Measurements from ENCODE around the gene TRNP1.
"Not testable (repeated sequence)": the region's sequence is repeated elsewhere in the genome, so short reads cannot be mapped to it uniquely, and the experiment has no call there.

The TRNP1 gene

DNA sequence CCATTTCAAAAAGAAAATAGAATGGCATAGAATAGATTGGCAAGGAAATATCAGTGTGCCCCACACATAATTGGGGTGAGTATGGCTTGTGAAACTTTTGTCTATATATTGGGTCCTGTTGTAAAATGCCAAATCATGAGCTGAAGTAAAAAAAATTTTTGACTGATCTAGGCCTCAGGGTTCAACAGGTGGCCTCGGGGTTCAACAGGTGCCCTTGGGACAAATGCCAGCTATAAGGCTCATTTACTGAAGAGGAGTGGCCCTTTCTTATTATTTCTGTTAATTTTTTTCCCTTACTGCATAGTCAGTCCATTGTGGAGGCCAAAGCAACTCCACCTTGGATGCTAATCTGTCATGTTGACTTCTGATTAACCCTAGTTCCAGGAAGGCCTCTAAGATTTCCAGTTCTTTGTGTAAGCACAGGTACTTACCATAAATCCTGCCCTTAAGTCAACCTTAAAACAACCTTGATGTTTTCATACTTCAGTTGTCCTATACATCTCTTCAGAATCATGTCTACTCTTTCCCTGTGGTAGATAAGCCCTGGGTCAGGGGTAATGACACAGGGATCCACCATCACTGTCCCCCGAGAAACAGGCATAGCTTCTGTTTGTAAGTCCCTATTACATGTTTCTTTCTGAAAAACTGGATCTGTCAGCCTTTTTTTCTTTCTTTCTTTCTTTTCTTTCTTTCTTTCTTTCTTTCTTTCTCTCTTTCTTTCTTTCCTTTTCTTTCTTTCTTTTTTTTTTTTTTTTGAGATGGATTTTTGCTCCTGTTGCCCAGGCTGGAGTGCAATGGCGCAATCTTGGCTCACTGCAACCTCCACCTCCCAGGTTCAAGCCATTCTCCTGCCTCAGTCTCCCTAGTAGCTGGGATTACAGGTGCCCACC, 16.6 kb upstream of the TRNP1 start:
- no peak for FAIRE-seq

- no peak for FAIRE-seq
Measured at GRCh38 chr1:26978901-26979300, 14.6 kb upstream of the TRNP1 start.

GRCh38 chr1:26981146-26981846, 12.2 kb upstream of the TRNP1 start:
- no peak for FAIRE-seq

- no peak for FAIRE-seq
Measured at GRCh38 chr1:26983863-26984262, 9.6 kb upstream of the TRNP1 start.

- no peak for FAIRE-seq
Measured at GRCh38 chr1:26984291-26984690, 9.2 kb upstream of the TRNP1 start.

DNA sequence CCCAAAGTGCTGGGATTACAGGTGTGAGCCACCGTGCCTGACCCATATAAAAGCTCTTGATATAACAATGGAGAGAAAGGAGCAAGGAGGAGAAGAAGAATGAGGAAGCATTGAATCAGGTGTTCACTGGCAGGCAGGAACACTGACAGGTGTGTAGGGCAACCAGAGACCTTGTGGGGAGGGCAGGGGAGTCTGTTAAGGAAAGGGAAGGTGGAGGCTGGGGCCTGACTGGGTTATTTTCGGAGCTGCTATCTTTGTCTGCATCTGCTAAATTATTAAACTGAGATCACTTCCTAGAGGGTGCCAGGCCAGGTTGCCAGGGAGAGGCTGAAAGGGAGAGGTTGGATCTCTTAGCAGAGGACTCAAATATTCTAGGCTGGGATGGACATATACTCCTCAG, 6.8 kb upstream of the TRNP1 start:
- peak; percentile 64 for FAIRE-seq

- not testable (repeated sequence) for FAIRE-seq
Measured at GRCh38 chr1:26989403-26990109, 3.9 kb upstream of the TRNP1 start.

DNA sequence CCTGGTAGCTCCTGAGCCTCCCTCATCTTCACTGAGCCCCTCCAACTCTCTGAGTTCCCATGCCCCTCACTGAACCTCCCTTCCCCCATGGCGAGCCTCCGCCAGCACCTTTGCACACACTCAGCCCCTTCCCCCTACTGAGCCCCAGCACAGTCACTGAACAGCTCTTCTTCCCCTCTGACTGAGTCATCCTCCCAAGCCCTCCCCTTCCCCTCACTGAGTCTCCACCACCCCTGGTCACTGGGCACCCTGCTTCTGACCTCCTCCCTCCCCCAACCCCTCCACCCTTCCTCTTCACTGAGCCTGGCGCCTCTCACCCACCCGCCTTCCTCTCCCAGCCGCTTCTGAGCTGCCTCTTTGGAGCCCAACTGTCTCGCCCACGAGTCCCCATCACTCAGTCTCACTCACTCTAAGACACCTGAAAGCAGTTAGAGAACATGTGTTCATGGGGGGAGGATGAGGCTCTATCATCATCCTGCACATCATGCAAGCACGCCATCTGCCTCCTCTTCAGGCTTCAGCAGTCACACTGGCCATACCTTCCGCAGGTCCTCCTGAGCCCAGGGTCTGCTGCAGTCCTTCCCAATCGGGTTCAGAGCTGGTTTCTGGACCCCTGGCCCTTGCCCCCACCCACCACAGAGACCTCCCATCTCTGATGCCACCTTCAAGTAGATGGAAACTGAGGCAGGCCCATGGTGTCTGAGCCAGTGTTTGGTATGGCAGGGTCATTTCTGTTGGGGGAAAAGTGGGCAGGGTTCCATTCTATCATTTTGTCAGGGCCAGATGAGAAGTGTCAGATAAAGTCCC, 2.0 kb upstream of the TRNP1 start:
- FAIRE-seq = no peak

- no peak for FAIRE-seq
Measured at GRCh38 chr1:26994020-26994786, 711 bp downstream of the TRNP1 start.

DNA sequence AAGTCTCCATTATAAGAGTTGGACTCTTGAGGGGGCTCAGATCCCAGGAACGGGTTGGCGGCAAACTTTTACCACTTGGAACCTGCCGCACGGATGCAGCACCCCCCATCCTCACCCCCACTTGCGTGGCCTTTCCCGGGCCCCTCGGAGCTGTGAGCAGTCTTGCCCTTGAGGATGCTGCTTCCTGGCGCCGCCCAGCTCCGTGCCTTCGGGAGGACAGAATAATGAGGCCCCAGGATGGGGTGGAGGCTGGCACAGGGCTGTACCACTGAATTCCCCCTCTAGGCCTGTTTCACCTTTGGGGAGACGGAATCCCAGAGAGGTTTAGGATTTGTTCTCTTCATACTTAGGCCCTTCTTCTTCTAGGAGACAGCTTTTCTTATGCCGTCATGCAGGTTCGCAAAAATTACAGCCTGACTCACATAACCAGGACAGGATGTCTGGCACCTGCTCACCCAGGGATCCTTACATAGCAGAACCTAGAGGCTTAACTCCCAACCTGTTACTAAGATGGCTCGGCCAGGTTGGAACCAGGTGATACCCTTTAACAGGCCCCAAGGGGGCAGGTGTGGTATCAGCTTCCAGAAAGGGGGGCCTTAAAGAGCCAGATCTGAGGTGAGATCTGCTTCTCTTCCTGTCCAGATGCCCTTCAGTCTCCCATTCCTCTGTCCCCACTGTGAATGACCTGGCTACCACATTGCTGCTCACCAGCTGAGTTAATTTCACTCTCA, 1.5 kb downstream of the TRNP1 start:
- FAIRE-seq = peak; percentile 27

DNA sequence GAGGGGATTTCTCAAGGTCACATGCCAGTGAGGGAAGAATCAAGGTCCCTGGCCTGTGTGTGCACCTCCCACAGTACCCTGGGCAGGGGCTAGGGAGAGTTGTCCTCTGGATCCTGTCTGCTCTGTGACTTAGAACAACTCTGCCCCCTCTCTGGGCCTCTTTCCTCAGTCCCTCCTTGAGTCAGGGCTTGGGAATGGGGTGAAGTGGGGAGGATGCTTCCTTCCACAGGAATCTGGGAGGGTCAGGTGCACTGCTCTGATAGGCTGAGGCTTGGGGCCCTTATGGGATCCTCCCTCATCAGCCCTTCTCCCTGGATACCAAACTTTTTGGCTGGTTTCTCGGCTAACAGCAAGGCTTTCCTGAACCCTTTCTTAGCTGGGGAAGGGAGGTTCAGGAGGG, 2.5 kb downstream of the TRNP1 start:
- no peak for FAIRE-seq

DNA sequence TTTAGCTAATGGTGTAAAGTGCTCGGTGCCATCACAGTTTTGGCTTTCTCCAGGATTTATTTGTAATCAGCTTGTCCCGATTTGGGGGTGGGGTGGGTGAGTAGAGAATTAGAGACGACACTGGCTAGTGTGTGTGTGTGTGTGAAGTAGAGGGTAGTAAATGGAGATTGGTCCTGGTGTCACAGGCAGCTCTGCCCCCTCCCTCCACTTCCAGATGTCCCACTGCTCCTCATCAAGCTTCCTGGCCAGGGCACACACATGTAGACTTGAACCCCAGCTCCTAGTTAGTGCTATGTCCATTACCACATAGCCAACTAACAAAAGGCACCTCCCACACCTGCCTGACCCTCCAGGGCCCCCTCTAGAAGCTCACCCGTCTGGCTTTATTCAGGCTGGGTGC, 3.2 kb downstream of the TRNP1 start:
- no peak for FAIRE-seq

DNA sequence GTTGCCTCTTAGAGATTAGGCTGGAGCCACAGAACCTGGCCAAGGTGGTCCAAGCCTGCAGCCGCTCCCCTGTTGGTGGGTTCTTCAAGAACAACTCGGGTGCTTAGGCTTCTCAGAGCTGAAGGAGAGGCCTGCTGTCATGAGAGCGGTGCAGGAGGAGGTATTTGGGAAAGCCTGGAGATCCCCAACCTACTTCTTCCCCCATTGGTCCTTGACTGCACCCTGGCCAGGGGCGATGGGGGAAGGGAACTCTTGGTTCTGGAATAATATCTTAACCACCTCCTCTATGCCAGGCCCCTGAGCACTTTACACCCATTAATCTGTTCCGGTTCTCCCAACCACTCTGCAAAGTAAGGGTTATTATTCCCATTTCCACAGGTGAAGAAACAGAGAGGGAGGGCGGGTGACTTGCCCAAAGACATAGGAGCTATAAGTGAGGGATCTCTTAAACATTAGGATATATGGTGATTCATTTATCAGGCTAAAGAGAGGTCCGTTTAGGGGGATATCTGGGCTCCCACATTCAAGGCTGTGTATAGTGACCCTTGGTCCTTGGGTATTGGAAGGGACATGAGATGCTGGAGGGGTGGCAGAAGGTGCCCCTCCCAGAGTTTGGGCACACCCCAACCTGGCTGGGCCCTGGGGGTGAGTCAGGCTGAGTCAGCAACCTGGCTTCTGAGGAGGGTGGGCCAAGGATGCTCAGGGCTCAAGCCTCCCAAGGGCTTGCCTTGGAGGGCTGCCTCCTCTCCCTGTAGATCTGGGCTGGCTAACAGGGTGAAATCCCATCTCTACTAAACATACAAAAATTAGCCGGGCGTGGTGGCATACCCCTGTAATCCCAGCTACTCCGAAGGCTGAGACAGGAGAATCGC, 5.2 kb downstream of the TRNP1 start:
- FAIRE-seq = no peak

DNA sequence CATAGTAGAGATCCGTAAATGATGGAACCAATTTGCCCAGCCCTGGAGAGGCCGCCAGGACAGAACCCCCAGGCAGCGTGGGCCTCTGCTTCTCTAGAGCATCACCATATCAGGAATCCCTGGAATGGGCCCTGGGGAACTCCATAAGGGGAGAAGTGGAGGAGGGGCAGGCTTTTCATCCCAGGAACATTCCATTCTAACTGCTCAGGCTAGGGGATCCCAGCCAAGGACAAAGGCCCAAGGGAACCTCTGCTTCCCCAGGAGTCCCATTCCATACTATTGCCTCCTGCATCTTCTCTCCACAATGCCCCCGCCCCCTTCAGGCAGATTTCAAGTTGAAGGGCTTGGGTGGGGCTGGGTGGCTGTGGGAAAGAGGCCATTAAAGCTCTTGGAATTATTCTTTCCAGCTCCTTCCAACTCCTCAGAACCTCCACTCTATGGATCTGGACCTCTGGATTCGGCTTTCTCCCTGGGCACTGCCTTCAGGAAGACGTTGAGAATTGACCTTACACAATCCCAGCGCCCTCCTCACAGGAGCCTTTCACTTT, 6.0 kb downstream of the TRNP1 start:
- no peak for FAIRE-seq

DNA sequence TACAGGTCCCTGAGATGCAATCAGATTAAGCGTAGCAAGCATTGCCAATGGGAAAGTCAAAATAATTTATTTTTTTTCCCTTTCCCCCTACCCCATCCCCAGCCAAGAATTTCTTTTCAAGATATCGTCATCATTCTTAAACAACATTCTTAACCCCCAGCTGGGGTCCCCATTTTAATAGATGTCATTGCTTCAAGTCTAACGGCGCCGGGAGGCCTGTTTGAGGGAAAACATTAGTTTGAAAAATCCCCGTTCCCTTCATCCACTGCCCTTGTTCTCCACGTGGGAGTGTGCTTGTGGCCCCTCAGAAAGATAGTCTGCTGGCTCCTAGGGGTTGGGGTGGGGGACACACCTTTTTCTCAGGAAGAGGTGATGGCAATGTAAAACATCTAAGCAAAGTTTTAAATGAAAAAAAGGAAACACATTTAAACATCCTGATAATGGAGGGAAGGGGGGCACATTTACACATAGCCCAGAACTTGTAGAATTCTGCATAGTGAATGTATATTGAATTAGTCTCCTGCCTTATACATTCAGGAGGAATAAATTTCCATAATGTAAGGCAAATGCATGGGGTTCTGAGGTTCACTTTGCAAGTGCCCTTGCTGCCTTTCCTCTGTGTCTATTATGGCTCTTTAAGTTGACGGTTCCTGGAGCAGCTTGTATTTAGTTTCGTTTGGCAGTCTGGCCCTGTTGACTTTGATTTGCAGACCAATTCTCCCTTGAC, 6.8 kb downstream of the TRNP1 start:
- FAIRE-seq = no peak

DNA sequence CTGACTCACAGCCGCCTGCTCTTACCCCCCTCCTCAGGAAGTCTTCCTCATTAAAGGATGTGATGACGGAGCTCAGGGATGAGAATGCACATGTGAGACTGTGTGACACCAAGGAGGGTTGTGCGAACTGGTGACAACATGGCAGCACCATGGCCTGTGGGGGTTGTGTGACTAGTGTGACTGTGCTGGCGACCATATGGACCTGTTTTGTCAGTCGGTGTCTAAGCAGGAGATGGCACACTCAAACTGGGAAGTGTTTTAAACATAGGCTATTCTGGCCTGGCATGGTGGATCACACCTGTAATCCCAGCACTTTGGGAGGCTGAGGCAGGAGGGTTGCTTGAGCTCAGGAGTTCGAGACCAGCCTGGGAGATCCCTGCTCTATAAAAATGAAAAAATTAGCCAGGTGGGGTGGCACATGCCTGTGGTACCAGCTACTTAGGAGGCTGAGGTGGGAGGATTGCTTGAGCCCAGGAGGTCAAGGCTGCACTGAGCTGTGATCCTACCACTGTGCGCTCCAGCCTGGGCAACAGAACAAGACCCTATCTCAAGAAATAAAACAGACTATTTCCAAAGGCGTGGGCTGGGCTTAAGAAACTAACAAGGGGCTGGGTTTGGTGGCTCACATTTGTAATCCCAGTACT, 7.4 kb downstream of the TRNP1 start:
- no peak for FAIRE-seq

- FAIRE-seq = no peak
Measured at GRCh38 chr1:27001570-27002360, 8.3 kb downstream of the TRNP1 start.

All from islet of Langerhans (tissue), 1 donor.